ENCODE data around the gene SNAP23.

SNAP23 gene

DNA sequence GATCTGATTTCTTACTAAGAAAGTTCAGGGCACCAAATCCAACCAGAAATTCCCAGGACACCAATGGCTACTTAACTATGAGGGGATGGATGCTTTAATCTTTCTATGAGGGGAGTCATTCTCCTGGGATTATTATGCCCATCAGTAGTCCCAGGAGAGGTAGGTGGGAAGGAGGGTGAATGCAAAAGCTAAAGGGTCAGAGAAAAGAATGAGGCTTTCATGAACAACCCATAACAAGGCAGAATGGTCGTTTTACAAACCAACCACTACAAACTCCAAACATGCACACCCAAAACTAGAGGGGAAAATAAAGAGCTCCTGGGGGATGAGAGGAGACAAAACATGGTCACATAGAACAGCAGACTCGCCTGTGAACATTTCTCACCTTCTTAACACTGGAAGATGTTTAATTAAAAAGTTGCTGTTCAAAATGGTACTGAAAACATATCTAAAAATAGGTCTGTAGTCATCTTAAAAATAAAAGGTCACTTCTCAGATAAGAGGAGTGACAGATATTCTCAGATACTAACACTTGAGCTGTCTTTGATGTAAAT, 83.6 kb downstream of the SNAP23 start:
- DNase-seq (ENCODE audit: insufficient read length, low spot score), result no peak
- no peak for FAIRE-seq
- TF ChIP-seq PAX5 (IDR thresholded peaks at IDR 0.05; ENCODE audit: insufficient read depth, low read length, severe bottlenecking) (no peak), POLR2A (IDR thresholded peaks at IDR 0.05; ENCODE audit: low read depth, low read length) (no peak), SPI1 (IDR thresholded peaks at IDR 0.05; ENCODE audit: low read depth, low read length) (no peak), TAF1 (IDR thresholded peaks at IDR 0.05; ENCODE audit: low read depth, low read length) (no peak), POLR2AphosphoS5 (IDR thresholded peaks at IDR 0.05; ENCODE audit: low read depth, low read length) (no peak), POU2F2 (IDR thresholded peaks at IDR 0.05; ENCODE audit: low read depth, low read length) (no peak)

DNA sequence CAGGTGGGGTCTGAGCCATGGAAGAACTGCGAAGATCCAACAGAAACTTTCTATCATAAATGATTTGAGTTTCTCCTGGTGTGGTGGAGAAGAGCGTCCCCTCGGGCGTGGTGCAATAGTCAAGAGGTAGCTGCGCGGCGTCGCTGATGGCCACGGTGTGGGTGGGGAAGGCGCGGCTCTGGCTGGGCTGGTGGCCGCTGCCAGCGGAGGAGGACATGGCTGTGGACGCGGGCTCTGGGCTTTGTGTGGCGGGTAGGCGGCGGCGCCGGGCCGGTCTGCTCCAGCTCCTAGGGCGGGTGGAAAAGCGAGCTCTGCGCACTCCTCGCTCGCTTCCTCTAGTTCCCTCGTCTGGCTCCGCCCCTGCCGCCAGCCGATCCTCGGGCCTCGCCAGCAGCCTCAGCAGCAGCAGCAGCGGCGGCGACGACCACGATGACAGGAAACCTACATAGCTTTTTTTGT, 85.9 kb downstream of the SNAP23 start:
- FAIRE-seq (no peak), DNase-seq (ENCODE audit: insufficient read length, low spot score) (peak; percentile 57)
- TF ChIP-seq POU2F2 (IDR thresholded peaks at IDR 0.05; ENCODE audit: low read depth, low read length) (no peak), SPI1 (IDR thresholded peaks at IDR 0.05; ENCODE audit: low read depth, low read length) (0 out of 2 replicates have a peak, but pooled peaks have one; percentile 3), TAF1 (IDR thresholded peaks at IDR 0.05; ENCODE audit: low read depth, low read length) (0 out of 2 replicates have a peak, but pooled peaks have one; percentile 22), POLR2AphosphoS5 (IDR thresholded peaks at IDR 0.05; ENCODE audit: low read depth, low read length) (no peak), POLR2A (IDR thresholded peaks at IDR 0.05; ENCODE audit: low read depth, low read length) (no peak)
